GM18498 (cell line): ENCODE data around the gene USP5.

Source experiments
- ATAC-seq: cut with Tn5 transposase; IDR thresholded peaks from one replicate; pipeline ENCODE4 v1.9.1; 2021; ENCODE audit warnings: mild to moderate bottlenecking, moderate library complexity; ENCODE audit not compliant: unreplicated experiment

USP5 gene

GRCh38 chr12:6826125-6826733 is 25.7 kb upstream of the USP5 start:
- no peak for ATAC-seq

GRCh38 chr12:6826734-6827436 is 25.1 kb upstream of the USP5 start:
- no peak for ATAC-seq

DNA sequence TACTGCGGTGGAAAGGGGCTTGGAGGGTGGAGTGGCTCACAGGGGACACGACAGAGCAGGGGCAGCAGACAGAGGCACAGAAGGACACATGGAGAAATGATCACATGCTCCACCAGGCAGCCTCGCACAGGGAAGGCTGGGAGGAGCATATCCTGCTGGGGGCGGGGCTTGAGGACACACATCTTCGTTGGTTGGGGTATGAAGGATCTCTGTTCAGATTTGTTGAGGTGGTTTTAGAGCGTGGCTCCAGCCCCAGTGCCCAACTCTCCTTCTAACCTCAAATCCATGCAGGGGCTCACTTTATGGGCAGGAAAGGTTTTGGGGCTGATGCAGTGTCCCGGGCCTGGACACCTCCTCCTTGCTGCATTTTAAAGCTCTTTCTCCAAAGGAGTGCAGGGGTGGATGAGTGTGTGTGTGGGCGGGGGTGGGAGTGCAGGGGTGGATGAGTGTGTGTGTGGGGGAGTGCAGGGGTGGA is 24.5 kb upstream of the USP5 start:
- no peak for ATAC-seq

- no peak for ATAC-seq
Observed at GRCh38 chr12:6827982-6828780, 23.8 kb upstream of the USP5 start, which contains the start of gene P3H3. Gene P3H3, plus strand, starts transcription at chr12:6828407. Its CDS starts 34 bp downstream, at chr12:6828441.

DNA sequence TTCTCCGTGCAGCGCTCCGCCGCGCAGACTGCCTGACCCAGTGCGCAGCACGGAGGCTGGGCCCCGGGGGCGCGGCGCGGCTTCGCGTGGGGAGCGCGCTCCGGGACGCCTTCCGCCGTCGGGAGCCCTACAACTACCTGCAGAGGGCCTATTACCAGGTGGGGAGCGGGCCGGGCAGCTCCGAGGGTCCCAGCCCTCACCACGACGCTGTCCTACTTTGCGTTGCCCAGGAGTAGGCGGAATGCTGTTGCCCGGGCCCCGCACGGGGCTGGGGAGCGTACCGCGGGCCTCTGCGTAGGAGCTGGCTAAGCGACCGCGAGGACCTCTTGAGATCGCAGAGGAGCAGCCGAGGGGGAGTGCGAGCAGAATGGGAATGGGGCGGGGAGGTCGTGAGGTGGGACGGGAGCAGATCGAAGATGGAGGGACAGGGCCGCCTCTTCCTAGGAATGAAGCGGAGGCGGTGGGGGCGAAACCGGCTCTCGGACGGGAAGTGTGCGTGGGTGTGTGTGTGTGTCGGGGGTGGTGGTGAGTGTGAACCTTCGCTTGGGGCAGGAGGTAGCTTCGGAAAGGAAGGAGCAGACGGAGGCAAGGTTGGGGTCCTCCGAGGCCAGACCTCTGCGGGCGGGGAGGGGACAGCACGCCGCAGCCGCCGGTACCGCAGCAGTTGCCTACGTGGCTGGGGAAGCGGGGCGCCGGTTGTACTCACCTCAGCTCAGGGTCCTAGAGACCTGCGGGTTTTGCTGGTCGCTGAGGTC is 23.0 kb upstream of the USP5 start:
- ATAC-seq = no peak

GRCh38 chr12:6829536-6830220 is 22.3 kb upstream of the USP5 start:
- no peak for ATAC-seq

DNA sequence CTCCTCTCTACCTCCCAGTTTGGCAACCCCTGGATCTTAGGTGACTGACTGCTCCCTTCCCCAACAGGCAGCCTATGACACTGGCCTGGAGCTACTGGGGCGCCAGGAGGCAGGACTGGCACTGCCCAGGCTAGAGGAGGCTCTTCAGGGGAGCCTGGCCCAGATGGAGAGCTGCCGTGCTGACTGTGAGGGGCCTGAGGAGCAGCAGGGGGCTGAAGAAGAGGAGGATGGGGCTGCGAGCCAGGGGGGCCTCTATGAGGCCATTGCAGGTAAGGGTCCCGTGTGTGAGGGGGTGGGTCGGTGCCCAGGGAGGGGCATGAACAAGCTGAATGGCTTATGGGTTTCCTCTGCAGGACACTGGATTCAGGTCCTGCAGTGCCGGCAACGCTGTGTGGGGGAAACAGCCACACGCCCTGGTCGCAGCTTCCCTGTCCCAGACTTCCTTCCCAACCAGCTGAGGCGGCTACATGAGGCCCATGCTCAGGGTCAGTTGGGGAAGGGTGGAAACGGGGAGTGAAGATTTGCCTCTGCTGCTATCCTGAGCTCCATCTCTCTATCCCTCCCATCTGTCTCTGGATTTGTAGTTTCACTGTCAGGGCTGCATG is 21.6 kb upstream of the USP5 start:
- ATAC-seq = no peak

DNA sequence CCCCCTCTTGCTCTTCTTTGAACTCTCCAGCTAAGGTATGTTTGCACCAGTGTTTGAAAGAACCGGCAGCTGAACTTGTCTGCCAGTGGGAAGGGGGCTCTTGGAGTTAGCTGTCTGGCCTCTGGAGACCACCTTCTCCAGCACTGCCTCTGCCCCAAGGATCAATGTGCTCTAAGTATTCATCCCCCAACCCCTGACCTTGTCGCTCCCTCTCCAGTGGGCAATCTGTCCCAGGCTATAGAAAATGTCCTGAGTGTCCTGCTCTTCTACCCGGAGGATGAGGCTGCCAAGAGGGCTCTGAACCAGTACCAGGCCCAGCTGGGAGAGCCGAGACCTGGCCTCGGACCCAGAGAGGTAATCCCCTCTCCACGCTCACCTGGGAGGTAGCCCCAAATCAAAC is 21.0 kb upstream of the USP5 start:
- ATAC-seq = no peak

- ATAC-seq = no peak
Observed at GRCh38 chr12:6831450-6831995, 20.4 kb upstream of the USP5 start.

GRCh38 chr12:6832125-6832524 is 19.8 kb upstream of the USP5 start:
- no peak for ATAC-seq

DNA sequence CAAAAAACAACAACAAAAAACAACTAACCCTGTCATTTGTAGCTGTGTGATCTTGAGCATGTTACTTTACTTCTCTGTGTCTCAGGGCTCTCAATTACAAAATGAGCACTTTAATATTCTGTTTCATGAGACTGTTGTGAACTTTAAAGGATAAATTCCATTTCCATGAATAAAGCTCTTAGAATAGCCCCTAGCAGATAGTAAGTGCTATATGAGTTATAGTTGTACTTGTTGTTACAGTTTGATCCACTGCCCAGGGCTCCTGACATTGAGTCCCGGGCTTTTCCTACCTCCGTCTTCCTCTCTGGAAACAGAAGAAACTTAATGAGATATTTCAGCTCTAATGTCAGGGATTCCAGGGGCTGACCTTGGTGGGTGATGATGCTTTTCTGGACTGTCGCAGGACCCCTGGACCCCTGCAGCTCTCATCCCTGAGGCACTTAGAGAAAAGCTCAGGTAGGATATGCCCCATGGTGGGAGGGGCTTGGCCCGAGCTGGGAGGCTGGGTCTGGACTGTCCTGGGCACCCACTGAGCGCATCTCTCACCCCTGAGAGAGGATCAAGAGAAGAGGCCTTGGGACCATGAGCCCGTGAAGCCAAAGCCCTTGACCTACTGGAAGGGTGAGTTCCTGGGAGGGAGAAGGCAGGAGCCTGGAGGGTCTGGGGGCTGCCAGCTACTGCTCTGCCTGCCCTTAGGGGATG is 18.6 kb upstream of the USP5 start:
- no peak for ATAC-seq

DNA sequence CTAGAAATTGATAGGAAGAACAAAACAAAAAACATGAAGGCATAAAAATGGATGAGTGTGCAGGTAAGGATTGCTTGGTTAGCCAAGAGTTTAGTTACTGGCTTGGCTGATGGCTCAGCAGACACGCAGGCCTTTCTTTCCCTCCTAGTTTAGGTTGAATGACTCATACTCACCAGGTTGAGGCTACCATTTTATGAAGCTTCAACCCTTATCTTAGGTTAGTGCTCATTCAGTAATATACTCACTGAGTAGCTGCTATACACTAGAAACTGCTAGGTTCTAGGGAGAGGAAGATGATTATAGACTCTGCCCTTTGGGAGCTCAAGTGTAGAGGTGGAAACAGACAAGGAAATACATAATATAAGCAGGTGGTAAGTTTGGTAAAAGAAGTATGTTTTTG is 17.7 kb upstream of the USP5 start:
- ATAC-seq = no peak

- ATAC-seq = no peak
Observed at GRCh38 chr12:6834873-6835272, 17.1 kb upstream of the USP5 start.

DNA sequence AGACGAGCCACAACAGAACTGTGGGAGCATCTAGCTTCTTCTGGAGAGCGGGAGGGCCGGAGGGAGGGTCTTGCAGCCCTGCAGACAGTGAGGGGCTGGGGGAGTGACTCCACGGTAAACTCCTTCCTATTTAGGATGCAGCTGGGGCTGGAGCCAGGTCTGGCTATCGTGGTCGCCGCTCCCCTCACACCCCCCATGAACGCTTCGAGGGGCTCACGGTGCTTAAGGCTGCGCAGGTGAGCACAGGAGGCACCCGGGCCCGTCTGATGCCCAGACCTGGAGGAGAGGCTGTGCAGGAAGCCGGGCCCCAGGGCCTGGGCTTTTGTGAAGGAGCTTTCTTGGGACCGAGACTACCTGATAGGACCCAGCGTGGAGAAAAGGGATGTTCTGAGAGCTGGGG is 15.1 kb upstream of the USP5 start:
- no peak for ATAC-seq

DNA sequence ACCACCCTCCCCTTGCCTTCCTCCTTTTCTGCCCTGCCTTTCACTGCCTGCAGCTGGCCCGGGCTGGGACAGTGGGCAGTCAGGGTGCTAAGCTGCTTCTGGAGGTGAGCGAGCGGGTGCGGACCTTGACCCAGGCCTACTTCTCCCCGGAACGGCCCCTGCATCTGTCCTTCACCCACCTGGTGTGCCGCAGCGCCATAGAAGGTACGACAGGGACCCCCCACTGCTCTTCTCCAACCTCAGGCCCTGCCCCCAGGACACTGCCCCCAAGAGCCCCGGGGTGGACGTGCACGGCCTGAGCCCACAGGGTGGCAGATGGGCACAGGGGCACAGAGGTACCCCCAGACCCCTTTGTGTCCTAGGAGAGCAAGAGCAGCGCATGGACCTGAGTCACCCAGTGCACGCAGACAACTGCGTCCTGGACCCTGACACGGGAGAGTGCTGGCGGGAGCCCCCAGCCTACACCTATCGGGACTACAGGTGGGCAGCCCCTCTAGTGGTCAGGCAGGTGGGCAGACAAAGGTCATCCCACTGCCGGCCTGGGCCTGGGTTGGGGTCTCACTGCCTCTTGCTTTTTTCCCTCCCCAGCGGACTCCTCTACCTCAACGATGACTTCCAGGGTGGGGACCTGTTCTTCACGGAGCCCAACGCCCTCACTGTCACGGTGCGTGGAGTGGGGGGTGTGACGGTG is 14.4 kb upstream of the USP5 start:
- ATAC-seq = no peak

- no peak for ATAC-seq
Observed at GRCh38 chr12:6838854-6839253, 13.1 kb upstream of the USP5 start.

DNA sequence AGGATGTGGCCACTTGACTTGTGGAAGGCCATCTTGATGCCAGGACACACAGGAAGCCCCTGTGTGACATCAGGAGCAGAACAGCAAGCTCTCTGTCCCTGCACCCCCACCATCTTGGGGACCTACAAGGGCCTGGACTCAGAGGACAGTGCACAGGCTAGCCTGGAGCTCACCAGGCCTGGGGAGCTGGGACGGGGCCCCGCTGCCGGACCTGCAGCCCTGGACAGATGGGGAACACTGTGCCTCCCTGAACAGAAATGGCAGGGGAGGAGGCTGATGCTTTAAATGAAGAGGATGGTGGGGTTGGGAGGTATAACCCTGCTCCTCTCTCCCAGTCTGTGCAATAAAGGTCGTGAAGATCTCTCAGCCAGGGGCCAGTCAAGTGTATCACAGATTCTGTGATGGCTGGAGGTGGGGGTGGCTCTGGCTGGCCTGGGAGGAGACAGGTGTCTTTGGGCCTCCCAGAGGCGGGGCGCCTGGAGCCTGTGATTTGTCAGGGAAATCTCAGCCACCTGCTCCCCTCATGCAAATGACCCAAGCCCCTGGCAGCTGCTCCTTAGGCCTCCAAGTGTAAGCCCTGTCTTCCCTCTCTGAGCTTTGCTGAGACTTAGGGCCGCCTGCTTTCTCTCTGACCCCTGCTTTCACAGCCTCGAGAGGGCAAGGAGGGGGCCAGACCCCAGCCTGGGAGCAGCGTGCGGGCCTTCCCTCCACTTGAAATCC is 12.3 kb upstream of the USP5 start:
- ATAC-seq = peak; percentile 76

- ATAC-seq = peak; percentile 2
Observed at GRCh38 chr12:6840330-6840729, 11.6 kb upstream of the USP5 start.
